ENCODE data around the gene GPSM3.

DNA sequence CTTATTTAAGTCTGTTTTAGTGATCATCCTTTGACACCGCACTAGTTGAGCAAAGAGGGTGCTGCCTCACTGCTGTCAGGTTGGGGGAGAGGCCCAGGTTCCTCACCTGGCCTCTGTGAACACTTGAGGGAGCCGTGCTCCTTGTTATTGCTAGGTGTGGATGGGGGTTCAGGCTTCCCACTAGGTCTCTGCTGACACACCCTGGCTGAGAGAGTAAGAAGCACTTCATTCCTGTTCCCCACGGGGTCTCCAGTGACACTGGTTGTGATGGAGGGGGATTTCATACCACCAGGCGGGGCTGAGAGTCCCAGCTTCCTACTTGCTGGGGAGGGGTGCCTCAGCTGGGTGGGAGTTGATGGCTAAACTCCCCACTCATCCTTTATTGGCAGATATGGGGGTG lies 42.5 kb upstream of the GPSM3 start:
- TF ChIP-seq, protein P1, sequence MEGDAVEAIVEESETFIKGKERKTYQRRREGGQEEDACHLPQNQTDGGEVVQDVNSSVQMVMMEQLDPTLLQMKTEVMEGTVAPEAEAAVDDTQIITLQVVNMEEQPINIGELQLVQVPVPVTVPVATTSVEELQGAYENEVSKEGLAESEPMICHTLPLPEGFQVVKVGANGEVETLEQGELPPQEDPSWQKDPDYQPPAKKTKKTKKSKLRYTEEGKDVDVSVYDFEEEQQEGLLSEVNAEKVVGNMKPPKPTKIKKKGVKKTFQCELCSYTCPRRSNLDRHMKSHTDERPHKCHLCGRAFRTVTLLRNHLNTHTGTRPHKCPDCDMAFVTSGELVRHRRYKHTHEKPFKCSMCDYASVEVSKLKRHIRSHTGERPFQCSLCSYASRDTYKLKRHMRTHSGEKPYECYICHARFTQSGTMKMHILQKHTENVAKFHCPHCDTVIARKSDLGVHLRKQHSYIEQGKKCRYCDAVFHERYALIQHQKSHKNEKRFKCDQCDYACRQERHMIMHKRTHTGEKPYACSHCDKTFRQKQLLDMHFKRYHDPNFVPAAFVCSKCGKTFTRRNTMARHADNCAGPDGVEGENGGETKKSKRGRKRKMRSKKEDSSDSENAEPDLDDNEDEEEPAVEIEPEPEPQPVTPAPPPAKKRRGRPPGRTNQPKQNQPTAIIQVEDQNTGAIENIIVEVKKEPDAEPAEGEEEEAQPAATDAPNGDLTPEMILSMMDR (IDR thresholded peaks at IDR 0.05), result no peak
- TF ChIP-seq POLR2AphosphoS5 (IDR thresholded peaks at IDR 0.05) (no peak), POLR2A (IDR thresholded peaks at IDR 0.05; ENCODE audit: low read depth) (no peak)
